ENCODE measurements around the gene SRGAP2C.
"Not testable (repeated sequence)": the region's sequence is repeated elsewhere in the genome, so short reads cannot be mapped to it uniquely, and the experiment has no call there.

DNA sequence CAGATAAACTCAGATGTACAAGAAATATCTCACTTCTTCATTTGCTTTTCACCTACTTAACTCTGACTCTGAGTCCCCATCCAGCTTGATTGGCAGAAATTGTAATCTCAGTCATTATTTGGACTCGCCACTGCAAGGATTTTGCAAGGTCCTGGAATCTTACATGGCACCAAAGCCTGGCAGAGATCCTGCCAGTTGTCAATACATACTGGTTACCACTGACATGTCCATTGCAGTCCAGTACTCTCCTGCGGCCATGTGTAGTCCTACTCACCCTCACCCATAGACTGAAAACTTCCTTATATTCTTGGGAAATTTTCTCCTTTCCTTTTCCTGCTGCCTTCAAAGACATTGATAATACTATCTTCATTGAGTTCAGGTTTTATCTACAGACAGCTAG, 30.0 kb upstream of the SRGAP2C start:
- not testable (repeated sequence) for TF ChIP-seq CBFB (CRISPR knock-in tag; IDR thresholded peaks at IDR 0.05; ENCODE audit: low read depth); ZNF121 (CRISPR knock-in tag; IDR thresholded peaks at IDR 0.05); NFE2L1 (CRISPR knock-in tag; IDR thresholded peaks at IDR 0.05); ZNF317 (CRISPR knock-in tag; IDR thresholded peaks at IDR 0.05; ENCODE audit: borderline replicate concordance, low read depth)
- TF ChIP-seq, protein P1, sequence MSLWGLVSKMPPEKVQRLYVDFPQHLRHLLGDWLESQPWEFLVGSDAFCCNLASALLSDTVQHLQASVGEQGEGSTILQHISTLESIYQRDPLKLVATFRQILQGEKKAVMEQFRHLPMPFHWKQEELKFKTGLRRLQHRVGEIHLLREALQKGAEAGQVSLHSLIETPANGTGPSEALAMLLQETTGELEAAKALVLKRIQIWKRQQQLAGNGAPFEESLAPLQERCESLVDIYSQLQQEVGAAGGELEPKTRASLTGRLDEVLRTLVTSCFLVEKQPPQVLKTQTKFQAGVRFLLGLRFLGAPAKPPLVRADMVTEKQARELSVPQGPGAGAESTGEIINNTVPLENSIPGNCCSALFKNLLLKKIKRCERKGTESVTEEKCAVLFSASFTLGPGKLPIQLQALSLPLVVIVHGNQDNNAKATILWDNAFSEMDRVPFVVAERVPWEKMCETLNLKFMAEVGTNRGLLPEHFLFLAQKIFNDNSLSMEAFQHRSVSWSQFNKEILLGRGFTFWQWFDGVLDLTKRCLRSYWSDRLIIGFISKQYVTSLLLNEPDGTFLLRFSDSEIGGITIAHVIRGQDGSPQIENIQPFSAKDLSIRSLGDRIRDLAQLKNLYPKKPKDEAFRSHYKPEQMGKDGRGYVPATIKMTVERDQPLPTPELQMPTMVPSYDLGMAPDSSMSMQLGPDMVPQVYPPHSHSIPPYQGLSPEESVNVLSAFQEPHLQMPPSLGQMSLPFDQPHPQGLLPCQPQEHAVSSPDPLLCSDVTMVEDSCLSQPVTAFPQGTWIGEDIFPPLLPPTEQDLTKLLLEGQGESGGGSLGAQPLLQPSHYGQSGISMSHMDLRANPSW (CRISPR knock-in tag; conservative IDR thresholded peaks at IDR 0.05; ENCODE audit: low read depth), result not testable (repeated sequence)
- TF ChIP-seq, protein P2, sequence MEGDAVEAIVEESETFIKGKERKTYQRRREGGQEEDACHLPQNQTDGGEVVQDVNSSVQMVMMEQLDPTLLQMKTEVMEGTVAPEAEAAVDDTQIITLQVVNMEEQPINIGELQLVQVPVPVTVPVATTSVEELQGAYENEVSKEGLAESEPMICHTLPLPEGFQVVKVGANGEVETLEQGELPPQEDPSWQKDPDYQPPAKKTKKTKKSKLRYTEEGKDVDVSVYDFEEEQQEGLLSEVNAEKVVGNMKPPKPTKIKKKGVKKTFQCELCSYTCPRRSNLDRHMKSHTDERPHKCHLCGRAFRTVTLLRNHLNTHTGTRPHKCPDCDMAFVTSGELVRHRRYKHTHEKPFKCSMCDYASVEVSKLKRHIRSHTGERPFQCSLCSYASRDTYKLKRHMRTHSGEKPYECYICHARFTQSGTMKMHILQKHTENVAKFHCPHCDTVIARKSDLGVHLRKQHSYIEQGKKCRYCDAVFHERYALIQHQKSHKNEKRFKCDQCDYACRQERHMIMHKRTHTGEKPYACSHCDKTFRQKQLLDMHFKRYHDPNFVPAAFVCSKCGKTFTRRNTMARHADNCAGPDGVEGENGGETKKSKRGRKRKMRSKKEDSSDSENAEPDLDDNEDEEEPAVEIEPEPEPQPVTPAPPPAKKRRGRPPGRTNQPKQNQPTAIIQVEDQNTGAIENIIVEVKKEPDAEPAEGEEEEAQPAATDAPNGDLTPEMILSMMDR (IDR thresholded peaks at IDR 0.05), result not testable (repeated sequence)
- TF ChIP-seq, protein P3, sequence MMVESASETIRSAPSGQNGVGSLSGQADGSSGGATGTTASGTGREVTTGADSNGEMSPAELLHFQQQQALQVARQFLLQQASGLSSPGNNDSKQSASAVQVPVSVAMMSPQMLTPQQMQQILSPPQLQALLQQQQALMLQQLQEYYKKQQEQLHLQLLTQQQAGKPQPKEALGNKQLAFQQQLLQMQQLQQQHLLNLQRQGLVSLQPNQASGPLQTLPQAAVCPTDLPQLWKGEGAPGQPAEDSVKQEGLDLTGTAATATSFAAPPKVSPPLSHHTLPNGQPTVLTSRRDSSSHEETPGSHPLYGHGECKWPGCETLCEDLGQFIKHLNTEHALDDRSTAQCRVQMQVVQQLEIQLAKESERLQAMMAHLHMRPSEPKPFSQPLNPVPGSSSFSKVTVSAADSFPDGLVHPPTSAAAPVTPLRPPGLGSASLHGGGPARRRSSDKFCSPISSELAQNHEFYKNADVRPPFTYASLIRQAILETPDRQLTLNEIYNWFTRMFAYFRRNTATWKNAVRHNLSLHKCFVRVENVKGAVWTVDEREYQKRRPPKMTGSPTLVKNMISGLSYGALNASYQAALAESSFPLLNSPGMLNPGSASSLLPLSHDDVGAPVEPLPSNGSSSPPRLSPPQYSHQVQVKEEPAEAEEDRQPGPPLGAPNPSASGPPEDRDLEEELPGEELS (CRISPR knock-in tag; IDR thresholded peaks at IDR 0.05), result not testable (repeated sequence)
- TF ChIP-seq, protein P4, sequence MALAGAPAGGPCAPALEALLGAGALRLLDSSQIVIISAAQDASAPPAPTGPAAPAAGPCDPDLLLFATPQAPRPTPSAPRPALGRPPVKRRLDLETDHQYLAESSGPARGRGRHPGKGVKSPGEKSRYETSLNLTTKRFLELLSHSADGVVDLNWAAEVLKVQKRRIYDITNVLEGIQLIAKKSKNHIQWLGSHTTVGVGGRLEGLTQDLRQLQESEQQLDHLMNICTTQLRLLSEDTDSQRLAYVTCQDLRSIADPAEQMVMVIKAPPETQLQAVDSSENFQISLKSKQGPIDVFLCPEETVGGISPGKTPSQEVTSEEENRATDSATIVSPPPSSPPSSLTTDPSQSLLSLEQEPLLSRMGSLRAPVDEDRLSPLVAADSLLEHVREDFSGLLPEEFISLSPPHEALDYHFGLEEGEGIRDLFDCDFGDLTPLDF (CRISPR knock-in tag; IDR thresholded peaks at IDR 0.05), result not testable (repeated sequence)

Measured in WTC11 (cell line).